Measurements from ENCODE around the gene CRELD2. TPM values are rescaled to one million over a fixed set of nuclear protein-coding genes. Genes with fewer than 3 reads are reported as not detected.

Gene CRELD2
- total and polyA plus RNA-seq, 2 of the 13 experiments (the other 11 are each of a cell fraction or from before 2014, with no cell fraction given), result 17.2 to 44.7 TPM

GRCh38 chr22:49970528-49971231, 52.2 kb downstream of the CRELD2 start (continued):
- TF ChIP-seq ZNF274 (CRISPR knock-in tag; IDR thresholded peaks at IDR 0.05), result no peak
- TF ChIP-seq, protein P1, sequence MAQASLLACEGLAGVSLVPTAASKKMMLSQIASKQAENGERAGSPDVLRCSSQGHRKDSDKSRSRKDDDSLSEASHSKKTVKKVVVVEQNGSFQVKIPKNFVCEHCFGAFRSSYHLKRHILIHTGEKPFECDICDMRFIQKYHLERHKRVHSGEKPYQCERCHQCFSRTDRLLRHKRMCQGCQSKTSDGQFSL (CRISPR knock-in tag; IDR thresholded peaks at IDR 0.05), result peak; percentile 71; the same call in 1 of the 2 replicates
- TF ChIP-seq ZSCAN9 (CRISPR knock-in tag; IDR thresholded peaks at IDR 0.05; ENCODE audit: borderline replicate concordance), result no peak; the same call in 1 of the 2 replicates
- TF ChIP-seq FOSL1 (CRISPR knock-in tag; IDR thresholded peaks at IDR 0.05; ENCODE audit: borderline replicate concordance), result peak; percentile 94
- no peak for TF ChIP-seq NPAS2 (CRISPR knock-in tag; IDR thresholded peaks at IDR 0.05; ENCODE audit: borderline replicate concordance)
- 0 out of 2 replicates have a peak, but pooled peaks have one; percentile 57 for TF ChIP-seq TOPORS (CRISPR knock-in tag; IDR thresholded peaks at IDR 0.05)
- TF ChIP-seq, protein P2, sequence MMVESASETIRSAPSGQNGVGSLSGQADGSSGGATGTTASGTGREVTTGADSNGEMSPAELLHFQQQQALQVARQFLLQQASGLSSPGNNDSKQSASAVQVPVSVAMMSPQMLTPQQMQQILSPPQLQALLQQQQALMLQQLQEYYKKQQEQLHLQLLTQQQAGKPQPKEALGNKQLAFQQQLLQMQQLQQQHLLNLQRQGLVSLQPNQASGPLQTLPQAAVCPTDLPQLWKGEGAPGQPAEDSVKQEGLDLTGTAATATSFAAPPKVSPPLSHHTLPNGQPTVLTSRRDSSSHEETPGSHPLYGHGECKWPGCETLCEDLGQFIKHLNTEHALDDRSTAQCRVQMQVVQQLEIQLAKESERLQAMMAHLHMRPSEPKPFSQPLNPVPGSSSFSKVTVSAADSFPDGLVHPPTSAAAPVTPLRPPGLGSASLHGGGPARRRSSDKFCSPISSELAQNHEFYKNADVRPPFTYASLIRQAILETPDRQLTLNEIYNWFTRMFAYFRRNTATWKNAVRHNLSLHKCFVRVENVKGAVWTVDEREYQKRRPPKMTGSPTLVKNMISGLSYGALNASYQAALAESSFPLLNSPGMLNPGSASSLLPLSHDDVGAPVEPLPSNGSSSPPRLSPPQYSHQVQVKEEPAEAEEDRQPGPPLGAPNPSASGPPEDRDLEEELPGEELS (CRISPR knock-in tag; IDR thresholded peaks at IDR 0.05), result peak; percentile 90; the same call in 1 of the 2 replicates
- no peak for TF ChIP-seq U2AF1 (optimal IDR thresholded peaks at IDR 0.05; ENCODE audit: low read depth, low read length)
- TF ChIP-seq, protein P3, sequence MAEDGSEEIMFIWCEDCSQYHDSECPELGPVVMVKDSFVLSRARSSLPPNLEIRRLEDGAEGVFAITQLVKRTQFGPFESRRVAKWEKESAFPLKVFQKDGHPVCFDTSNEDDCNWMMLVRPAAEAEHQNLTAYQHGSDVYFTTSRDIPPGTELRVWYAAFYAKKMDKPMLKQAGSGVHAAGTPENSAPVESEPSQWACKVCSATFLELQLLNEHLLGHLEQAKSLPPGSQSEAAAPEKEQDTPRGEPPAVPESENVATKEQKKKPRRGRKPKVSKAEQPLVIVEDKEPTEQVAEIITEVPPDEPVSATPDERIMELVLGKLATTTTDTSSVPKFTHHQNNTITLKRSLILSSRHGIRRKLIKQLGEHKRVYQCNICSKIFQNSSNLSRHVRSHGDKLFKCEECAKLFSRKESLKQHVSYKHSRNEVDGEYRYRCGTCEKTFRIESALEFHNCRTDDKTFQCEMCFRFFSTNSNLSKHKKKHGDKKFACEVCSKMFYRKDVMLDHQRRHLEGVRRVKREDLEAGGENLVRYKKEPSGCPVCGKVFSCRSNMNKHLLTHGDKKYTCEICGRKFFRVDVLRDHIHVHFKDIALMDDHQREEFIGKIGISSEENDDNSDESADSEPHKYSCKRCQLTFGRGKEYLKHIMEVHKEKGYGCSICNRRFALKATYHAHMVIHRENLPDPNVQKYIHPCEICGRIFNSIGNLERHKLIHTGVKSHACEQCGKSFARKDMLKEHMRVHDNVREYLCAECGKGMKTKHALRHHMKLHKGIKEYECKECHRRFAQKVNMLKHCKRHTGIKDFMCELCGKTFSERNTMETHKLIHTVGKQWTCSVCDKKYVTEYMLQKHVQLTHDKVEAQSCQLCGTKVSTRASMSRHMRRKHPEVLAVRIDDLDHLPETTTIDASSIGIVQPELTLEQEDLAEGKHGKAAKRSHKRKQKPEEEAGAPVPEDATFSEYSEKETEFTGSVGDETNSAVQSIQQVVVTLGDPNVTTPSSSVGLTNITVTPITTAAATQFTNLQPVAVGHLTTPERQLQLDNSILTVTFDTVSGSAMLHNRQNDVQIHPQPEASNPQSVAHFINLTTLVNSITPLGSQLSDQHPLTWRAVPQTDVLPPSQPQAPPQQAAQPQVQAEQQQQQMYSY (CRISPR knock-in tag; IDR thresholded peaks at IDR 0.05), result peak; percentile 67
- TF ChIP-seq, protein P4, sequence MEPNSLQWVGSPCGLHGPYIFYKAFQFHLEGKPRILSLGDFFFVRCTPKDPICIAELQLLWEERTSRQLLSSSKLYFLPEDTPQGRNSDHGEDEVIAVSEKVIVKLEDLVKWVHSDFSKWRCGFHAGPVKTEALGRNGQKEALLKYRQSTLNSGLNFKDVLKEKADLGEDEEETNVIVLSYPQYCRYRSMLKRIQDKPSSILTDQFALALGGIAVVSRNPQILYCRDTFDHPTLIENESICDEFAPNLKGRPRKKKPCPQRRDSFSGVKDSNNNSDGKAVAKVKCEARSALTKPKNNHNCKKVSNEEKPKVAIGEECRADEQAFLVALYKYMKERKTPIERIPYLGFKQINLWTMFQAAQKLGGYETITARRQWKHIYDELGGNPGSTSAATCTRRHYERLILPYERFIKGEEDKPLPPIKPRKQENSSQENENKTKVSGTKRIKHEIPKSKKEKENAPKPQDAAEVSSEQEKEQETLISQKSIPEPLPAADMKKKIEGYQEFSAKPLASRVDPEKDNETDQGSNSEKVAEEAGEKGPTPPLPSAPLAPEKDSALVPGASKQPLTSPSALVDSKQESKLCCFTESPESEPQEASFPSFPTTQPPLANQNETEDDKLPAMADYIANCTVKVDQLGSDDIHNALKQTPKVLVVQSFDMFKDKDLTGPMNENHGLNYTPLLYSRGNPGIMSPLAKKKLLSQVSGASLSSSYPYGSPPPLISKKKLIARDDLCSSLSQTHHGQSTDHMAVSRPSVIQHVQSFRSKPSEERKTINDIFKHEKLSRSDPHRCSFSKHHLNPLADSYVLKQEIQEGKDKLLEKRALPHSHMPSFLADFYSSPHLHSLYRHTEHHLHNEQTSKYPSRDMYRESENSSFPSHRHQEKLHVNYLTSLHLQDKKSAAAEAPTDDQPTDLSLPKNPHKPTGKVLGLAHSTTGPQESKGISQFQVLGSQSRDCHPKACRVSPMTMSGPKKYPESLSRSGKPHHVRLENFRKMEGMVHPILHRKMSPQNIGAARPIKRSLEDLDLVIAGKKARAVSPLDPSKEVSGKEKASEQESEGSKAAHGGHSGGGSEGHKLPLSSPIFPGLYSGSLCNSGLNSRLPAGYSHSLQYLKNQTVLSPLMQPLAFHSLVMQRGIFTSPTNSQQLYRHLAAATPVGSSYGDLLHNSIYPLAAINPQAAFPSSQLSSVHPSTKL (CRISPR knock-in tag; IDR thresholded peaks at IDR 0.05), result peak; percentile 87
- TF ChIP-seq SMARCE1 (IDR thresholded peaks at IDR 0.05; ENCODE audit: borderline replicate concordance), result no peak
- peak; percentile 66; the same call in 1 of the 2 replicates for TF ChIP-seq MIER2 (CRISPR knock-in tag; IDR thresholded peaks at IDR 0.05)
- peak; percentile 74 for TF ChIP-seq MXD4 (CRISPR knock-in tag; IDR thresholded peaks at IDR 0.05)
- TF ChIP-seq ZNF3 (CRISPR knock-in tag; IDR thresholded peaks at IDR 0.05), result 0 out of 2 replicates have a peak, but pooled peaks have one; percentile 42
- TF ChIP-seq TBX3 (IDR thresholded peaks at IDR 0.05; ENCODE audit: borderline replicate concordance), result peak; percentile 45; the same call in 1 of the 2 replicates
- TF ChIP-seq ZNF326 (CRISPR knock-in tag; IDR thresholded peaks at IDR 0.05; ENCODE audit: borderline replicate concordance), result no peak
- TF ChIP-seq GABPA (IDR thresholded peaks at IDR 0.05; ENCODE audit: low read depth, low read length), result no peak
- TF ChIP-seq GABPA (CRISPR knock-in tag; IDR thresholded peaks at IDR 0.05; ENCODE audit: low read depth), result peak; percentile 42
- TF ChIP-seq, protein P5, sequence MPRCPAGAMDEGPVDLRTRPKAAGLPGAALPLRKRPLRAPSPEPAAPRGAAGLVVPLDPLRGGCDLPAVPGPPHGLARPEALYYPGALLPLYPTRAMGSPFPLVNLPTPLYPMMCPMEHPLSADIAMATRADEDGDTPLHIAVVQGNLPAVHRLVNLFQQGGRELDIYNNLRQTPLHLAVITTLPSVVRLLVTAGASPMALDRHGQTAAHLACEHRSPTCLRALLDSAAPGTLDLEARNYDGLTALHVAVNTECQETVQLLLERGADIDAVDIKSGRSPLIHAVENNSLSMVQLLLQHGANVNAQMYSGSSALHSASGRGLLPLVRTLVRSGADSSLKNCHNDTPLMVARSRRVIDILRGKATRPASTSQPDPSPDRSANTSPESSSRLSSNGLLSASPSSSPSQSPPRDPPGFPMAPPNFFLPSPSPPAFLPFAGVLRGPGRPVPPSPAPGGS (CRISPR knock-in tag; IDR thresholded peaks at IDR 0.05), result no peak

All from HepG2 (cell line).